Measurements from ENCODE around the gene PLEKHG7. TPM values are rescaled to one million over a fixed set of nuclear protein-coding genes. Genes with fewer than 3 reads are reported as not detected.
"Not testable (repeated sequence)": the region's sequence is repeated elsewhere in the genome, so short reads cannot be mapped to it uniquely, and the experiment has no call there.

PLEKHG7 gene
- total RNA-seq, 1 donor from 2014 or later, result 0.52 TPM

DNA sequence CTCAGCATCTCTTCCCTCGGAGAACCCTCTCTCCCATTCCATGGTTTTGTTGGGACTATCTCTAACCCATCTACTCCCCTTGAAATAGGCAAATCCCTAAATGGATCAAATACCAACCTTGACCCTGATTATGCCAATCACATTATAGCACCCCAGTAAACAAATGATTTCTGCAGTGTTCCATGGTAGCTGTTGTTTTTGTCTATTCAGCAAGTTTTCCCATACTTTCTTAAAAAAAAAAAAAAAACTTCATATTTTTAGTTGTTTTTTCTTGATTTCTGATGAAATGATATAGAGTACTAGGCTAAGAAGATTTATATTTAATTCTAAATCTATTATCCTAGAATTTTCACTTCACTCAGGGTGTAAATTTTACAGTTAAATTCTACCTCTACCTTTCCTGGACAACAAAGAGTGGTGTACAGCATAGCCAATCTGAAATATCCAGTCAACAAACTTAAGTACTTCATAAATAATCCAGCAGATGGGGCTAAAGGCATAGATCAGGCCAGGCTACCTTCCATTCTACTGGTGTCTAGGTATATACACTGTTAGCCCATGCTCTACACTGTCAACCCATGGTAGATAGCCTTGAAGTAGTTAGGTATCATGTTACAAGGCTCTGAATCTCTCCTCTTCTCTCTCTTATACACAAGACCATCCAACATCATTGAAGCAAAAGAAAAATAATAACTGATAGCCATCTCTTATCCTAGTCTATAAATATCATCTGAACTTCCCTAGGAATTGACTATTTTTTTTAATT is 82.2 kb downstream of the PLEKHG7 start:
- H3K36me3 ChIP-seq (ENCODE audit: control insufficient read depth in 3 of 3, insufficient read depth in 3 of 3, low read length in 3 of 3), result peaks cover 0 to 5% (median 0%) of the 10 kb centered on the region in 3 donors
- peak overlapping the region; percentile 56 for H3K27ac ChIP-seq (ENCODE audit: low read depth, low read length)
- no peak overlapping the region for H3K9ac ChIP-seq (ENCODE audit: low read depth in 1 of 3, low read length in 3 of 3)
- no peak overlapping the region for H3K4me3 ChIP-seq (ENCODE audit: low read length in 3 of 3)
- peaks cover 5 to 11% (median 9%) of the 10 kb centered on the region in 3 donors for H3K4me1 ChIP-seq (ENCODE audit: control insufficient read depth in 3 of 3, insufficient read depth in 3 of 3, low read length in 3 of 3)
- no peaks in the 10 kb centered on the region for H3K27me3 ChIP-seq (ENCODE audit: control insufficient read depth in 3 of 3, insufficient read depth in 3 of 3, low read length in 3 of 3)
- H3K9me3 ChIP-seq (ENCODE audit: control insufficient read depth in 3 of 3, low read length in 3 of 3), result no peaks in the 10 kb centered on the region

DNA sequence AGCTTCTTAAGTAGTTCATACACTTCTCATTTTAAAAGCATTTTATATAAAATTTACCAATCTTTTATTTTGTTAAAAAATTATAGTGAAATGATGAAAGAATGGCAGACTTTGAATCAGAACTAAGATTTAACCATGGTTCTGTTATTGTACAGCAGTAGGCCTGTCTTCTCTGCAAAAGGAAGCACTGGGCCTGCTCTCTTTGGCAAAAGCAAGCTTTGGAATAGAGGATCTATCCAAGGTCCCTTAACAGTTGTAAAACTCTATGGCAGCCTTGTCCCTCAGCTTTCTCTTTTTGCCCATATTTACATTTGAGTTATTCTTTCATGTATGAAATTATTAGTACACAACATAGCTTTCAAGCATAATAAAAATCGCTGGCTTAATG is 82.8 kb downstream of the PLEKHG7 start:
- Histone ChIP-seq H3K9me3 (ENCODE audit: control insufficient read depth in 3 of 3, low read length in 3 of 3) (no peaks in the 10 kb centered on the region), H3K9ac (ENCODE audit: low read depth in 1 of 3, low read length in 3 of 3) (no peak overlapping the region), H3K4me1 (ENCODE audit: control insufficient read depth in 3 of 3, insufficient read depth in 3 of 3, low read length in 3 of 3) (peaks cover 5 to 11% (median 9%) of the 10 kb centered on the region in 3 donors), H3K27ac (ENCODE audit: low read depth, low read length) (peak overlapping the region; percentile 39), H3K4me3 (ENCODE audit: low read length in 3 of 3) (no peak overlapping the region), H3K36me3 (ENCODE audit: control insufficient read depth in 3 of 3, insufficient read depth in 3 of 3, low read length in 3 of 3) (peaks cover 0 to 5% (median 0%) of the 10 kb centered on the region in 3 donors), H3K27me3 (ENCODE audit: control insufficient read depth in 3 of 3, insufficient read depth in 3 of 3, low read length in 3 of 3) (no peaks in the 10 kb centered on the region)

DNA sequence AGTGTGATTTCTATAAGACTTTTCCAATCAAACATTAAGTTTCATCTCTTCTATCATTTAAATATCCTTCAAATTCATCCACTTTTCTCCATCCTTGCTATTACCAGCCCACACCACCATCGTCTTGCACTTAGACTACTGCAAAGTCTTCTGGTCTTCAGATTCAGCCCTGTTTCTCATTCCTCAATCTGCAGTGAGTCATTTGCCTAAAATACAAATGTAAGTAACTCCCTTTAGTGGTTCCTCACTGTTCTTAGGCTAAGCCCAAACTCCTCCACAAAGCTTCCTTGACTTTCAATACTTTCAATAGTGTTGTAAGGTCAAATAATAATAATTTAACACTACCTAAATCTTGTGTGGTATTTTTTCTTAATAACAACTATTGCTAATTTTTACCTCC is 83.3 kb downstream of the PLEKHG7 start:
- Histone ChIP-seq H3K4me1 (ENCODE audit: control insufficient read depth in 3 of 3, insufficient read depth in 3 of 3, low read length in 3 of 3) (peaks cover 5 to 11% (median 9%) of the 10 kb centered on the region in 3 donors), H3K4me3 (ENCODE audit: low read length in 3 of 3) (no peak overlapping the region), H3K27ac (ENCODE audit: low read depth, low read length) (peak overlapping the region; percentile 39), H3K36me3 (ENCODE audit: control insufficient read depth in 3 of 3, insufficient read depth in 3 of 3, low read length in 3 of 3) (peaks cover 0 to 5% (median 0%) of the 10 kb centered on the region in 3 donors), H3K9me3 (ENCODE audit: control insufficient read depth in 3 of 3, low read length in 3 of 3) (no peaks in the 10 kb centered on the region), H3K27me3 (ENCODE audit: control insufficient read depth in 3 of 3, insufficient read depth in 3 of 3, low read length in 3 of 3) (no peaks in the 10 kb centered on the region), H3K9ac (ENCODE audit: low read depth in 1 of 3, low read length in 3 of 3) (peak overlapping the region in 1 of 3 donors; percentile 25)

DNA sequence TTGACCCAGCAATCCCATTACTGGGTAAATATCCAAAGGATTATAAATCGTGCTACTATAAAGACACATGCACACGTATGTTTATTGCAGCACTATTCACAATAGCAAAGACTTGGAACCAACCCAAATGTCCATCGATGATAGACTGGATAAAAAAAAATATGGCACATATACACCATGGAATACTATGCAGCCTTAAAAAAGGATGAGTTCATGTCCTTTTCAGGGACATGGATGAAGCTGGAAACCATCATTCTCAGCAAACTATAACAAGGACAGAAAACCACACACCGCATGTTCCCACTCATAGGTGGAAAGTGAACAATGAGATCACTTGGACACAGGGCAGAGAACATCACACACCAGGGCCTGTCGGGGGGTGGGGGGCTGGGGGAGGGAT is 91.6 kb downstream of the PLEKHG7 start:
- not testable (repeated sequence) for H3K4me1 ChIP-seq (ENCODE audit: control insufficient read depth in 3 of 3, insufficient read depth in 3 of 3, low read length in 3 of 3); H3K36me3 ChIP-seq (ENCODE audit: control insufficient read depth in 3 of 3, insufficient read depth in 3 of 3, low read length in 3 of 3); H3K9me3 ChIP-seq (ENCODE audit: control insufficient read depth in 3 of 3, low read length in 3 of 3); H3K27me3 ChIP-seq (ENCODE audit: control insufficient read depth in 3 of 3, insufficient read depth in 3 of 3, low read length in 3 of 3); H3K4me3 ChIP-seq (ENCODE audit: low read length in 3 of 3); H3K9ac ChIP-seq (ENCODE audit: low read depth in 1 of 3, low read length in 3 of 3); H3K27ac ChIP-seq (ENCODE audit: low read depth, low read length)

DNA sequence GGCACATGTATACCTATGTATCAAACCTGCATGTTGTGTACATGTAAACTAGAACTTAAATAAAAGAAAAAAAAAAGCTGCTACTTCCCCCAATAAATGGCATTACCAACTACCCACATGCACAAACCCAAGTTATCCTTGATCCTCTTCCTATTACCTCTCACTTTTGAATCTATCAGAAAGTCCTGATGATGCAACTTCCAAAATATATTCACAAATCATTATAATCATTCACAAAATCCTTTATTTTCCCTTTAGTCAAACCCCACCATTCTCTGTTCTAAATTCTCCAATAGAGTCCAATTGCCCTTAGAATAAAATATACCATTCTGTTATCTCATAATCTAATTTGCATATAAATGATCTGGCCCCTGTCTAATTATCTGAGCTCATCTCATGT is 92.0 kb downstream of the PLEKHG7 start:
- Histone ChIP-seq H3K4me1 (ENCODE audit: control insufficient read depth in 3 of 3, insufficient read depth in 3 of 3, low read length in 3 of 3) (no peaks in the 10 kb centered on the region), H3K36me3 (ENCODE audit: control insufficient read depth in 3 of 3, insufficient read depth in 3 of 3, low read length in 3 of 3) (peaks cover 0 to 7% (median 2%) of the 10 kb centered on the region in 3 donors), H3K9ac (ENCODE audit: low read depth in 1 of 3, low read length in 3 of 3) (no peak overlapping the region), H3K27ac (ENCODE audit: low read depth, low read length) (no peak overlapping the region), H3K9me3 (ENCODE audit: control insufficient read depth in 3 of 3, low read length in 3 of 3) (no peaks in the 10 kb centered on the region), H3K27me3 (ENCODE audit: control insufficient read depth in 3 of 3, insufficient read depth in 3 of 3, low read length in 3 of 3) (no peaks in the 10 kb centered on the region), H3K4me3 (ENCODE audit: low read length in 3 of 3) (no peak overlapping the region)

DNA sequence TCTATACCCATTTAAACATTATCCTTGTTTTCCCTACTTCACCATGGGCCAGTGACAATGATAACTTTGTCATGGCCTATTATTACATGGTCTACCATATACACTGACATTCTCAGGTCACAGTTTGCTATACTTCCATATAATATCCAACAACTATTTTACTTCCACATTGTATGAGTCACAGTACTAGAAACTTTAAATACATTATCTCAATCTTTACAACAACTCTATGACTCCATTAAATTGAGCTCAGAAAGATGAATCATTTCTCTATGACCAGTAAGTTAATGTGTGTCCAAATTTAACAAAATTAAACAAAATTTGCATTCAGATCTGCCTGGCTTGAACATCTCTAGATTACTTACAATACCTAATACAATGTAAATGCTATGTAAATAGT is 93.9 kb downstream of the PLEKHG7 start:
- no peaks in the 10 kb centered on the region for H3K27me3 ChIP-seq (ENCODE audit: control insufficient read depth in 3 of 3, insufficient read depth in 3 of 3, low read length in 3 of 3)
- H3K9ac ChIP-seq (ENCODE audit: low read depth in 1 of 3, low read length in 3 of 3), result no peak overlapping the region
- H3K4me3 ChIP-seq (ENCODE audit: low read length in 3 of 3), result no peak overlapping the region
- H3K4me1 ChIP-seq (ENCODE audit: control insufficient read depth in 3 of 3, insufficient read depth in 3 of 3, low read length in 3 of 3), result no peaks in the 10 kb centered on the region
- H3K36me3 ChIP-seq (ENCODE audit: control insufficient read depth in 3 of 3, insufficient read depth in 3 of 3, low read length in 3 of 3), result peaks cover 2 to 10% (median 8%) of the 10 kb centered on the region in 3 donors
- no peak overlapping the region for H3K27ac ChIP-seq (ENCODE audit: low read depth, low read length)
- H3K9me3 ChIP-seq (ENCODE audit: control insufficient read depth in 3 of 3, low read length in 3 of 3), result no peaks in the 10 kb centered on the region

DNA sequence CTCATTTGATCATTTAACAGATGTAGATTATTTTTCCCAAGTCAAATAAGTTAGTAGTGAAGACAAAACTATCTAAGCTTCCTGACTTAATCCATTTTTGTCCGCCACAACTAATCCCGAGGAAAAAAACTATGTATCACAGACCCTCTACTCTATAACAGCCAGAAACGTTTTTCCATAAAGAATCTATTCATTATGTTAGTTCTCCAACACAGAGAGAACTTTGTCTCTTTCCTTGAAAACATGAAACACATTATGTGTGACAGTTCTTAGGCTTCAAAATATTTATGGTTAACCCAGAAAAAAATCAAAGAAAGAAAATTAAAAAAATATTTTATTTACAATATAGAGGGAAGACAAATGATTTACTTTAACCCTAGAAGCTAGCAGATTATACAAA is 100.1 kb downstream of the PLEKHG7 start:
- Histone ChIP-seq H3K27ac (ENCODE audit: low read depth, low read length) (no peak overlapping the region), H3K36me3 (ENCODE audit: control insufficient read depth in 3 of 3, insufficient read depth in 3 of 3, low read length in 3 of 3) (peaks cover 0 to 20% (median 8%) of the 10 kb centered on the region in 3 donors), H3K4me3 (ENCODE audit: low read length in 3 of 3) (no peak overlapping the region), H3K9ac (ENCODE audit: low read depth in 1 of 3, low read length in 3 of 3) (no peak overlapping the region), H3K4me1 (ENCODE audit: control insufficient read depth in 3 of 3, insufficient read depth in 3 of 3, low read length in 3 of 3) (no peaks in the 10 kb centered on the region), H3K27me3 (ENCODE audit: control insufficient read depth in 3 of 3, insufficient read depth in 3 of 3, low read length in 3 of 3) (no peaks in the 10 kb centered on the region), H3K9me3 (ENCODE audit: control insufficient read depth in 3 of 3, low read length in 3 of 3) (no peaks in the 10 kb centered on the region)

DNA sequence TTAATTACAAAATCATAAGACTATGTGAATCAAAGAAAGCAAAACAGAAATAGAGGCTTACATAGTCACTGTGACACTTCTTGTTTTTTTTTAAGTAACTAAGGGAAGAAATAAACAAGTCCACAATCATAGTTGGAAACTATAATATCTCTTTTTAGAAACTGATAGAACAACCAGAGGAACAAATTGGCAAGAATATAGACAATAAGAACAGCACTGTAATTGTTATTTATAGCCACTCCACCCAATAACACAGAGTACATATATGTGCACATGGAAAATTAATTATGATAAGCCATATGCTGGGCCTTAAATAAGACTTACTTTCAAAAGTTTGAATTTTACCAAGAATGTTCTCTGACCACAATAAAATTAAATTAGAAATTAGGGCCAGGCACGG is 101.1 kb downstream of the PLEKHG7 start:
- Histone ChIP-seq H3K27ac (ENCODE audit: low read depth, low read length) (peak overlapping the region; percentile 13), H3K9me3 (ENCODE audit: control insufficient read depth in 3 of 3, low read length in 3 of 3) (no peaks in the 10 kb centered on the region), H3K36me3 (ENCODE audit: control insufficient read depth in 3 of 3, insufficient read depth in 3 of 3, low read length in 3 of 3) (peaks cover 0 to 24% (median 11%) of the 10 kb centered on the region in 3 donors), H3K4me3 (ENCODE audit: low read length in 3 of 3) (no peak overlapping the region), H3K27me3 (ENCODE audit: control insufficient read depth in 3 of 3, insufficient read depth in 3 of 3, low read length in 3 of 3) (no peaks in the 10 kb centered on the region), H3K9ac (ENCODE audit: low read depth in 1 of 3, low read length in 3 of 3) (no peak overlapping the region), H3K4me1 (ENCODE audit: control insufficient read depth in 3 of 3, insufficient read depth in 3 of 3, low read length in 3 of 3) (no peaks in the 10 kb centered on the region)

DNA sequence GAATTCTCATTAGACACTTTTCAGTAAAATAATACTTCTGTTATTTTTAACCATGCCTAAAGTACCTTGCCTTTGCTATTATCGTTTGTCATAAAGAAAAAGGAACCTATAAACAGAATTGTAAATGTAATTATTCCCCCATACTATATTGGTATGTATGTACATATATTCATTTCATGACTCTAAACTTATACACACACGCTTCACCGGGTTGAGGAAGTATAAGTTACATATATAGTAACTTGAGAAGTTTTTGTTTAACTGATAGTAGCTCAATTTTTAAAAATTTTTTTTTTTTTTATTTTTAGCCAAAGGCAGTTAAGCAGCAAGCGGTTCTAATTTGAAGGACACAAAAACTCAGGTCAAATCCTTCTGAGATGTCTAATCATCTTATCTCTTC is 107.6 kb downstream of the PLEKHG7 start:
- peaks cover 0 to 18% (median 11%) of the 10 kb centered on the region in 3 donors for H3K36me3 ChIP-seq (ENCODE audit: control insufficient read depth in 3 of 3, insufficient read depth in 3 of 3, low read length in 3 of 3)
- no peak overlapping the region for H3K9ac ChIP-seq (ENCODE audit: low read depth in 1 of 3, low read length in 3 of 3)

DNA sequence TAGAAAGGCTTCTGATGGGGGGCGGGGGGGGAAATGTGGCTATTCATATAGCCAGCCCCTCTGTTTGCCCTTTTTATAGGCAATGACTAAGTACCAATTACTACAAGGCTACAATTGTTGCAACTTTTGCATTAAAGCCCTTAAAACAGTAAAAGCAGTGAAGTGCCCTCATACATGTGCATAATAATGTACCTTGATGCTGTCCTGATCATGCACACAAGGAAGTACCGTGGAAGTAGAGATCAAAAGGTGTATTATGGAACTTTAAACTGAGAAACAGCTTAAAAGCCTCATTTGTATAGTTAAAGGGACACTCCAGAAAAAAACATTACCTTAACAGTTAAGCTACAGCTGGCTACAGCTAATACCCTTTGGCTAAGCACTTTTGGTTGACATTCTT is 111.8 kb downstream of the PLEKHG7 start:
- Histone ChIP-seq H3K36me3 (ENCODE audit: control insufficient read depth in 3 of 3, insufficient read depth in 3 of 3, low read length in 3 of 3) (peaks cover 0 to 14% (median 7%) of the 10 kb centered on the region in 3 donors), H3K9ac (ENCODE audit: low read depth in 1 of 3, low read length in 3 of 3) (no peak overlapping the region), H3K9me3 (ENCODE audit: control insufficient read depth in 3 of 3, low read length in 3 of 3) (no peaks in the 10 kb centered on the region), H3K27me3 (ENCODE audit: control insufficient read depth in 3 of 3, insufficient read depth in 3 of 3, low read length in 3 of 3) (no peaks in the 10 kb centered on the region), H3K4me1 (ENCODE audit: control insufficient read depth in 3 of 3, insufficient read depth in 3 of 3, low read length in 3 of 3) (no peaks in the 10 kb centered on the region), H3K4me3 (ENCODE audit: low read length in 3 of 3) (no peak overlapping the region), H3K27ac (ENCODE audit: low read depth, low read length) (no peak overlapping the region)

More for the DNA sequence above, 107.6 kb downstream of the PLEKHG7 start:
- no peak overlapping the region for H3K4me3 ChIP-seq (ENCODE audit: low read length in 3 of 3)
- no peaks in the 10 kb centered on the region for H3K9me3 ChIP-seq (ENCODE audit: control insufficient read depth in 3 of 3, low read length in 3 of 3)
- H3K27me3 ChIP-seq (ENCODE audit: control insufficient read depth in 3 of 3, insufficient read depth in 3 of 3, low read length in 3 of 3), result no peaks in the 10 kb centered on the region
- no peak overlapping the region for H3K27ac ChIP-seq (ENCODE audit: low read depth, low read length)
- no peaks in the 10 kb centered on the region for H3K4me1 ChIP-seq (ENCODE audit: control insufficient read depth in 3 of 3, insufficient read depth in 3 of 3, low read length in 3 of 3)

Measured in skeletal muscle tissue (tissue), 4 donors.